HG03139 (cell line): ENCODE data around the gene NPAS3.

ENCODE experiments used
- ATAC-seq: cut with Tn5 transposase; IDR thresholded peaks from one replicate; pipeline ENCODE4 v1.9.1; 2021; ENCODE audit not compliant: unreplicated experiment

NPAS3 gene

DNA sequence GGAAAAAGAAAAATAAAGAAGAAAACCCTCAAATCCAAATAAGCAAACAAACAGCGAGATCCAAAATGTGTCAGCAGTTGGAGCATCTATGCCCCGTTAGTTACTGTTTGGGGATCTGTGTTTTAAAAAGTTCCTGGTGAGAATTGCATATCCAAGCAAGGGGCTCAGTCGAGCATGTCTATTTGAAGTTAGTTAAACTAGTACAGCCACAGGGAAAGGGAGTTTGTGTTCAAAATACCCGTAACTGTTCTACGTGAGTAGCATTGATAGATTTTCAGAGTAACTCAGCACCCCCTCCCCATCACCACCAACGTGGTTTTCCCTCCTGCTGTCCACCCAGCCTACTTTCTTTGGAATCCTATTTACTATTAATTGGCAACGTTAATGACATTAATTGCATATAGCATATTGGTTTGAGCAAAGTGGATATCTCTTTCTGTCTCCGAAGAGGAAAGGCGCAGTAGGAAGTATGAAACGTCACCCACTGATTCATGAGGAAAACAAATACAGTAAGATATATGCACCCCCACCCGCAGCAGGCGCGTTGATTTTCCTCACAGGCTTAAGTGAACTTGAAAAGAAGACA lies 1.5 kb downstream of the NPAS3 start:
- ATAC-seq: no peak

DNA sequence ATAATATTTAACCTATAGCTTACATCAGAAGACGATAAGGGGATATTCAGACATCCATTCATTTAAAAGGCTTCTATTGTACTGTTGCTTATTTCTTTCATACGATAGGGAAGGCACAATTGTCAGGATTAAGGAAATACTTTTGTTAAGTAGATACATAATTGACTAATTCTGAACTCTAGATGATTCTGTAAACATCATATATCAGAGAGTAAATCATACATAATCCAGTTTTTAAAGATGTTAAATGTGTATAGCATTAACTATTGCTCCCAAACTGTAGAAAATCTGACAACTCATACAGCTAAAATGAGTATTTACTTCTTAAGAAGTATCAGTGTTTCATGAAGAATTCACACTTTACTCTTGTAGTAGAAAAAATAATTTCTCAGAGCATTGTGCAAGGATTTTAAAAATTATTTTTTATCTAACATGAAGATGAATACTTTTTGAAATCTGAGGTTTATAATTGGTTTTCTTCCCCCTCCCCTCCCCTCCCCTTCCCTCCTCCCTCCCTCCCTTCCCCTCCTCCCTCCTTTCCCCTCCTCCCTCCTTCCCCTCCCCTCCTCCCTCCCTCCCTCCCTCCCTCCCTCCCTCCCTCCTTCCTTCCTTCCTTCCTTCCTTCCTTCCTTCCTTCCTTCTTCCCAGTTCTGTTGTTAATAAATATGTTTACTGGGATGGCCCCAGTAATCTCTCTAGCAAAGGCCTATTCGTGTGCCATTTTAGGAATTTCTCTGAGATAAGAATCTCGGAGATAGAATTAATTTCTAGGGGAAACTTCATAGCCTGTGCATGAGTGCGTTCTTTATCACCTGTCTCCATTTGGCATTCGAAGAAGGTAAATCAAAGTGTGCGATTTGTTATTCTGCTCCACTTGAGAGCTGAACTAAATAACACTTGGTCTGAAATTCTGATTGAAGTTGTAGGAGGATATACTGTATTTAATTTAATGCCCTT lies 2.3 kb downstream of the NPAS3 start:
- no peak for ATAC-seq

DNA sequence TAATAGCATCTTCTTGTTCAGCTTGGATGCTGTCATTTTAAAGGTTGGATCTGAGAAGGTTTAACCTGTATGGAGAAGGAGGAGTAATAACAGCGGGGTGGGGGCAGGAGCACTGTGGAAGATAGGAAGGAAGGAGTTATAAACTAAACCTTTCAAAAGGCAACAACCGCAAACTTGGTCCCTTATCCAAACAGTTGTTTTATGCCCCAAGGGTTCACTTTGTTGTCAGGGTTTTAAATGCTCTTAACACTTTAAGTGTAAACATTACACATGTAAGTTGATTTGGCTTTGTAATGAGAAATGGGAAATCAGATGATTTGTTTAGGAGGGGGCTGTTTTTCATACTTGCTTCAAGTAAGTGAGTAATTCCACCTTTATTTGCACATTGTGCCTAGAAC lies 3.0 kb downstream of the NPAS3 start:
- ATAC-seq: no peak

GRCh38 chr14:32947081-32947480 lies 8.4 kb downstream of the NPAS3 start:
- ATAC-seq: no peak

GRCh38 chr14:32947792-32948191 lies 9.1 kb downstream of the NPAS3 start:
- no peak for ATAC-seq

- ATAC-seq: no peak
Measured at GRCh38 chr14:32950584-32950983, 11.9 kb downstream of the NPAS3 start.

GRCh38 chr14:32967421-32967820 lies 28.7 kb downstream of the NPAS3 start:
- no peak for ATAC-seq

GRCh38 chr14:32968972-32969544 lies 30.4 kb downstream of the NPAS3 start:
- no peak for ATAC-seq

DNA sequence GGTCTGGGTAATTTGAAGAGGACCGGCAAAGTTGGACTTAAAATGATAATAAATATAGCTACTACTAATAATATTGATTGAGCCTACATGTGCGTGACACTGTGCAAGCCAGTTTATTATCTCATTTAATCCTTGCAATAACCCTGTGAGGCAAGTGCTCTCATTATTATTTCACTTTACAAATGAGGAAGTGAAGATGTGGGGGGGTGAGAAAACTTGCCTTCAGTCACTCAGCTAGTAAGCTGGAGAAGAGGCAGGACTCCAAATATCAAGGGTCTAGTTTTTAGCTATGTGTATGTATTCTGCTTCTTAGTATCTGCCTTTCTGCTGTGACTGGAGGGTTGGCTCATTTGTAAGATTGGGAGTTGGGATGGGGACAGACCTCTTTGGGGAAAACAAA lies 39.2 kb downstream of the NPAS3 start:
- ATAC-seq: no peak

GRCh38 chr14:32978691-32979255 lies 40.1 kb downstream of the NPAS3 start:
- ATAC-seq: no peak

DNA sequence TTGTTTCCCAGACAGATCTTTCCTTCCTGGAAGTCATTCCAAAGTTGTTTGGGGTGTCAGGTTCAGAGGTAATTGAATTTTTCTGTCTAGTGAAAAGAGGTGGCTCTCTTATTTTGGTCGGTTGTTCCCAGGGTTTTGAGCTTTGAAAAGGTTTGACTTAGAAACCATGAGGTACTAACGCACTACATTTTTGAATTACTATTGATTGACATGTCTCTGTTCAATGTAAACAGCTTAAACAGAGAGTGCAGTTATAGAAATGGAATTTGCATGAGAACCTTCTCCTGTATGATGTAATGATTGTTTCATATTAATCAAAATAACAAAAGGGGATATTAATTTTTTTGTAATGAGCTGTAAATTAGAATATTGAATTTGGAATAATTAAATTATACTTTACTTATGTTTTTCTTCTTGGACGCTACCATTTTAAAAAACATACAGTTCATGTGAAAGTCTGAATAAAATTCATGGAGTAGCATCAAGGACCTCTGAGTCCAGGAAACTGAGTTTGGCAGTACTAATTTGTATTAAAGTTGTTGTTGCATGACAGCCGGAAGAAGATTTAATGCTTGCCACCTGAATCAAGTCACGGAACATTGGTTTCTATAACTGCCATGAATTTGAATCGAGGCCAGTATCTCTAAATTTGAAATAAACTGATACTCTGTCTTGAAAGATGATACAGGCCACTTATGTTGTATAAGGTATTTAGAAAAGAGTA lies 41.7 kb downstream of the NPAS3 start:
- ATAC-seq: no peak

DNA sequence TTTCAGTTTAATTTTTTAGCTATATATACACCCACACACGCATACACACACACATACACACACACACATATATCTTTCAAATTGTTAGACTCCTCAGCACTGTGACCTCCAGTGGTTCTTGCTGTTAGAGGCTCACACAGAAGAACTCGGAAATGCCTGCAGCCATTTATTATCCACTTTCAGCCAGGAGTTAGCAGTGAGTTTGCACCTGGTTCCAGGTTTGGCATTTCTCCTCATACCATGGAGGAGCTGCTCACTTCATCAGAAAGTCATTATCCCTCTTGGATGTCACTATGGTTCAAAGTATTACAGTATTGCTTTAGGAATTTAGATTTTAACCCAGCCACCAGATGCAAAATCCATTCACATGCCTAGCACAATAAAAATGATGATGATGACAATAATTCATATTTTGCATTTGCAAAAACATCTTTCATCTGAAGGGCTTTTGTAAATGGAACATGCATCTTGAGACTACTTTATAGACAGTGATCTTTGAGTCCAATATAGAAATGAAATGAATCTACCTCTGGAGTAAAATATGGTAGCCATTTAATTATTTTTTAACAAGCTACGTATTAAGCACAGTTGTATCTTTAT lies 42.3 kb downstream of the NPAS3 start:
- no peak for ATAC-seq

DNA sequence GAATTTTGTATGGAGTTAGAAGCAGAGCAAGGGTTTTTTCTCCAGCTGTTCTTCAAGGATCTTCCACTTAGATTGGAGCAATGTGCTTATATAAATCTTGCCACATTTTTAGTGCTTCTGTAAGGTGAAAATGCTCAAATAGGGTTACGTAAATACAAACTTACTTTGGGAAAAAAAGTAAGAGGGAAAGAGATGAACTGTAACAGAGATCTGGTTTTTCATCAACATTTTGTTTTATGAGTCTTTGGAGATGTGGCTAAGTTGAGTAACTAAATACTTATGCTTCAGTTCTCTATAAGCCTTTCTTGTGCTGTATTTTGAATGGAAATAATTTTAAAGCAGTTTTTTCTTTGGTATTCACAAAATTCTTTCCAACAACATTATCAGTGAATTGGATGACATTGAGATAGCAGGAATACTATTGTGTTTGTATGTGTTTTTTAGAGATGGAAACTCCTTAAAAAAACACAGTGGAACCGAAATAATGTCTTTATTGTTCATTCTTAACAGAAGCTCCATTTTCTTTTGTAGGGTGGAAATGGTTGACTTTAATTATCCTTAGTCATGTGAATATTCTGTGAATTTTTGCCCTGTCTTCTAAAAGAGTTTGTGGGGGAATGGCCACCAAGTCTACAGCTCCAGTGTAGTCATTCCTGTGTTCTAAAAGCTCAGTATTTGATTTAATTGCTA lies 45.7 kb downstream of the NPAS3 start:
- ATAC-seq: no peak

- no peak for ATAC-seq
Measured at GRCh38 chr14:32985866-32986265, 47.2 kb downstream of the NPAS3 start.

DNA sequence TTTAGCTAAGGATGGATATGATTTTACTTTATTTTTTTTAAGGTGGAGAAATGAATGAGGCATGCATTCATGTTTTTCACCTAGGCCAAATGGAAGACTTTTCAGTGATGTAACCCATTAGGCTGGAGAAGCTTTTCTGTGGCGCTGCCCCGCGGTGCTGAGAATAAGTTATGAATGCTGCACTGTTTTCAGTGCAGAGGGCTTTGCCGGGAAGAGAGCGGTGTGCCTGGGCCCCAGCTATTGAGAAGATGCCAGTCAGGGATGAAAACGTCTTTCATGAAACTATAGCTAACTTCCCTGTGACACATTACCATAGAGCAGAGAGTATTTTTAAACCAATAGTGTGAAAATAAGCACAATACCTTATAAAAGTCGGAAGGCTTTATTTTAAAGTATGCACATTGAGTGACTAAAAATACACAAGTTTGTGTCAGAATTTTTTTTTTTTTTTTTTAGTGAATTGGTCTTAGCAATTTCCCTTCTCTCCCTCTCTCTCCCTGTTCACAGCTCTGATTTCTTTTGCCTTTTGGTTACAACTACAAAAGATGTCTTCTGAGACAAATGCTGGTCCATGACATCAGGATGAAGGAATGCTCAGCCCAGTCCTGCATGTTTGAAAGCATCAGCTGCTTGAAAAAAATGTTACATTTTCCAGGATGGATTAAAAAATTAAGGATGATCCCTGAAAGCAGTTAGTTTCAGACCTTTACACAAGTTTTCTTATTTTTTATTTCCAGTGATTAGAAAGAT lies 48.3 kb downstream of the NPAS3 start:
- no peak for ATAC-seq

DNA sequence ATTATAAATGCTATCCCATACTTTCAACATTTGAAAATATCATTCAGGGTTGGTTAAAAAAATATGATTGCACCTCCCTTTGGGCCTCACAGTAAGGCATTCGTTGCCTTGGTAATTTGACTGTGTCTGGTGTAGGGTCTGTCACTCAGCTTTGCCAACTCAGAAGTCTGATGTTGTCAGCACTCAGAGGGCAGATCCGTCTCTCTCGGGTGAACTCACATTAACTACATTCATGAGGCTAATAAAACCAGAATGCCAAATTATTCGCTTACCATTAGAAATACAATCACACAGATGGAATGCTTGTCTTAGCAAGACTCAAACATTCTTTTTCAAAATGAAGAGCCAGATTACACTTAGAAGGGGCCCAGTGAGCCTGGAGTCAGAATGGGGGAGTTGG lies 53.0 kb downstream of the NPAS3 start:
- no peak for ATAC-seq

DNA sequence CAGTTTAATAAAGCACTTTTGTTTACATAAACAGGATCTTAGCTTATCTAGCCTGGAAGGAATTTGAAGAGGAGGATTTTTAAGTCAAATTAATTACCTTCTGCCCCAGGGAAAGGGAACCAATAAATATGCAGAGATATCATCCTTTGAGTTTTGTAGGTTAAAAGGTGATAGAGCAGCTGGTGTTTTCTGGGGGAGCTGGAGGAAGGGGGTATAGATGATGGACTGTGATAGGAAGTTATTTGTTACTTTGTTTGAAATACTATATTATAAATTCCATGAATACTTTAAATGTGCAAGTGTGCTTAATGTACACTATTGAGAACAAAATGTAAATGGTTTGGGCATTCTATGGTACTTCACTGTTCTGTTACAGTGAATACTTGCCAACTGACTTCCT lies 55.2 kb downstream of the NPAS3 start:
- ATAC-seq: no peak

DNA sequence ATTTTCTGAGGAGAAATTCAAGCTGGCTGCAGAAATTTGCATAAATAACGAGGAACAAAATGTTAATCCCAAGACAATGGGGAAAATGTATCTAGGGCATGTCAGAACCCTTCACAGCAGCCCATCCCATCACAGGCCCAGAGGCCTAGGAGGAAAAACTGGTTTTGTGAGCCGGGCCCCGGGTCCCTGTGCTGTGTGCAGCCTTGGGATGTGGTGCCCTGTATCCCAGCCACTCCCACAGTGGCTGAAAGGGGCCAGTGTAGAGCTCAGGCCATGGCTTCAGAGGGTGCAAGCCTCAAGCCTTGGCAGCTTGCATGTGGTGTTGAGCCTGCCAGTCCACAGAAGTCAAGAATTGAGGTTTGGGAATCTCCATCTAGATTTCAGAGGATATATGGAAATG lies 57.7 kb downstream of the NPAS3 start:
- ATAC-seq: no peak

GRCh38 chr14:32998433-32998832 lies 59.8 kb downstream of the NPAS3 start:
- no peak for ATAC-seq

DNA sequence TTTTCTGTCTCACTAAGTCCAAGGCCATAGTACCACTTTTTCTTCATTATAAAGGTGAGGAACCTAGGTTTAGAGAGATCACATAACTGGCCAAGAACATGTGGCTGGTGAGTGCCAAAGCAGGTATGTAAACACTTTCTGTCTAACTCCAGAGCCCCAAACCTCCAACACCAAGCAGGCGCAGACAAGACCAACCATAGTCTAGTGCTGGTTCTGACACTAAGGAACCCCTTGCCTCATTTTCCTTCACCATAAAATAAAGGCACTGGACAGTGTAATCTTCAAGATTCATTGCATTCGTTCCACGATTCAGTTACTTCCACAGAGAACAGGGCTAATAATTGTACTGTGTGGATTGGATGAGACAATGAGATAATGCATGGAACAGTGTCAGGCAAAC lies 71.0 kb downstream of the NPAS3 start:
- no peak for ATAC-seq
